Measurements from ENCODE around the gene MEX3C.

The MEX3C gene

DNA sequence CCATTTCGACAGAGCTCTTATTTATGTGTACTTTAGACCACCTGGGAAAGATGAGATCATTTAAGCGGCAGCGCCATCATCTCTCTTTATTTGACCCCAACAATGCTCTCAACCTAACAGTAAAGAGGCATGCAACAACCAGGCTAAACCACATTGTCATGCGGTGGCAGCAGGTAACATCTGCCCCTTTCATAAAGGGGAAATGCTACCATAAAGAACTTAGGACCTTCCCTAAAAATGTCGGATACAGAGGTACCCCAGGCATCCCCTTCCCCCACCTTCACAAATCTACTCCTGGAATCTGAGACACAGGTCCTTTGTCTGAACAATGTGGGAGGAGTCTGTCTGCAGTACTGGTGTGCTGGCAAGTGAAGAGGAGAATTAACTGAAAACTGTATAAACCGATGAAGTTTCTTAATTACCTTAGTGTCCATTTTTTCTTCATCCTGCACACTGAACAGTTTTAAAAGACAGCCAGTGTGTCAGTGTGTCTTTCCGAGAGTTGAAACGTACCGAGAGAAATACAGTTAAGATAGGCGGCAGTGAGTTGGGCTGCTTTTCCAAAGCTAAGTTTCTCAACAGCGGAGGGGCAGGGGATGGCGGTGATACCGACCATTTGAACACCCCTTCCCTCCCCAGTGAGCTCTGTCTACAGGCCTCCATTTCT lies 1.9 kb downstream of the MEX3C start:
- Mint-ChIP-seq H3K4me3 (peak overlapping the region; percentile 64 to 79), H3K9me3 (peaks cover 0 to 3% of the 10 kb centered on the region in 2 donors), H3K27ac (peak overlapping the region; percentile 97), H3K4me1 (peaks cover 49% of the 10 kb centered on the region), H3K27me3 (no peaks in the 10 kb centered on the region)
- ATAC-seq (peak; percentile 3), DNase-seq (peak; percentile 27 to 44)

DNA sequence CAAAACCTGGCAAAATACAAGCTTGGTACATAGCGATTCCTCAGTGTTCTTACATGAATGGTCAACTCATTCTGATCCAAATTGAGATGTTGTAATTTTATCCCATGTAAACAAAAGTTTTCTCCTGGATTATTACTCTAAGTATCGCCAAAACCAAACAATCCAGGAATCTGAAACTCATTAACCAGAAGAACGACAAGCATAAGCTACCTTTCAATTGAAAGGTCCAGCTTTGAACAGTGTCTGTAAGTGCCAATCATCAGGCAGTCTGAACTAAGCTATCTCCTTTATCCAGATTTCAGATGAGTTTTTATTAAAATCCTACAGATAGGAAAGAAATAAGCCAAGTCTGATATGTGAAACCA lies 2.4 kb downstream of the MEX3C start:
- peaks cover 55% of the 10 kb centered on the region for H3K4me1 Mint-ChIP-seq

DNA sequence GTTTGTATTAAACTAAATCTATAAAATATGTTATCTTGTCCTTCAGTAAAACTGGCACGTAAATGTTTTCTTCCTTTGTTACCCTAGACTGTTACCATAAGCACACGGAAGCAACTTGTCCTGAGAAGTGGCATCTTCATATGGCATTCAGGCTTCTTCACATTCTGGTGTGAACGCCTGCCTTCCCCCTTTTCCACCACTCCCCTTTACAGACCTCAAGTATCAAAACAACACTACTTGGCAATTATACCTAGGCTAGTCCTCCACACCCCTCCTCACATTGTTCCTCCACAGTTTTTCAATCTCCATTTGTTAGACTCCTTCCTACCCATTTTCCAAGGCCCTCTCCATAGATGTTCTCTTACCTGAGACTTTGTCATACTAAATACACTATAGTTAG lies 2.9 kb downstream of the MEX3C start:
- Mint-ChIP-seq H3K4me3 (peak overlapping the region; percentile 64 to 79), H3K27ac (peak overlapping the region; percentile 97), H3K27me3 (no peaks in the 10 kb centered on the region), H3K9me3 (peaks cover 0 to 3% of the 10 kb centered on the region in 2 donors), H3K4me1 (peaks cover 58% of the 10 kb centered on the region)
- ATAC-seq (no peak), DNase-seq (no peak)

More for the DNA sequence above, 2.4 kb downstream of the MEX3C start:
- DNase-seq (no peak), ATAC-seq (no peak)
- Mint-ChIP-seq H3K27me3 (no peaks in the 10 kb centered on the region), H3K4me3 (peak overlapping the region; percentile 64 to 79), H3K9me3 (peaks cover 0 to 3% of the 10 kb centered on the region in 2 donors), H3K27ac (peak overlapping the region; percentile 97)

DNA sequence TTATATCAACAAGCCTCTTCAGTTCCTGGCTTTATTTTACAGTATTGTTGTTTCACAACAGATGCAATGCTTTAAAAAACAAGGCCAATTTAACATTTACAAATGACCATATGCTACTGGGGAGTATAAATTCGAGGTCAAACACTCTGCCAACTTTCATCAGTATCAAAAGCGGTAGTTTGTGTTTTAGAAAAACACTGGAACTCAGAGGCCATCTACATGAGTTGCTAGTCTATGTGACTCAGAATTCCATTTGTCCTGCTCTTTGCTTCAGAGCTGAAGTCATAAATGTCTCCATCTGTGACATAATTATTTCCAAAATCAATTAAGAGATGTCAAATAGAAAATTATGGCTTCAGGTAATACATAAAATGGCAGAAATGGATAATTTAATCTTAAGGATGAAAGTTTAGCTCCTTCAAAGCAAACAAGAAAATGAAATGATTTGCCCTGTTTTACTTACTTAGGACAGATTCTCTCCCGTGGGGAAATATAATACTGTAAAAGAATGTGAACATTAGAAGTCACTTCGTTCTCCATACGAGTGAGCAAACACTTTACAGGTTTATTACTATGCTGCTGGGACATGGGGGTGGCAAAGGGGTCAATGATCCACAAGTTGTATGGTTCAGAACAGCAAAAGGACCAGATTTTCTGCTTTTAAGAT lies 3.7 kb downstream of the MEX3C start:
- no peak for ATAC-seq
- DNase-seq, result no peak
- Mint-ChIP-seq H3K9me3 (no peaks in the 10 kb centered on the region), H3K4me3 (peak overlapping the region; percentile 62 to 79), H3K4me1 (peaks cover 56% of the 10 kb centered on the region), H3K27me3 (no peaks in the 10 kb centered on the region), H3K27ac (peak overlapping the region in 1 of 2 donors; percentile 19)

DNA sequence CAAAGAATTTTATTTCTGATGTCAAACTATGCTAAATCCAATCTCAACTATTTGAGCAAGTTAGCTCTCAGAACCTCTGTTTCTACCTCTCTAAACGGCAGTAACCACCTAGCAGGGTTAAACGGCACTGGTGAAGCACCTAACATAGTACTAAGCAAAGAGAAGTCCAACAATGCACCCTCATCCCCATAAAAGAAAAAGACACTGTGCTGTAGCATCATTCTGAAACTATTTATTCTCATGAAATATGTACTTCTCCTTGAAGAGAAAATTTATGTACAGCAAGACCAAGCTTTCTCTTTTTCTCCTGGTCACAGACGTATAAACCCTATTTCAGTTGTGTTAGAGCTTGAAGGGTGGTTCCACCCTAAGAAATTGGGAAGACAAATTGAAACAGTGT lies 4.8 kb downstream of the MEX3C start:
- Mint-ChIP-seq H3K27me3 (no peaks in the 10 kb centered on the region), H3K9me3 (no peaks in the 10 kb centered on the region), H3K4me1 (peaks cover 57% of the 10 kb centered on the region), H3K4me3 (peak overlapping the region; percentile 57 to 77), H3K27ac (peak overlapping the region in 1 of 2 donors; percentile 46)
- ATAC-seq (no peak), DNase-seq (no peak)

DNA sequence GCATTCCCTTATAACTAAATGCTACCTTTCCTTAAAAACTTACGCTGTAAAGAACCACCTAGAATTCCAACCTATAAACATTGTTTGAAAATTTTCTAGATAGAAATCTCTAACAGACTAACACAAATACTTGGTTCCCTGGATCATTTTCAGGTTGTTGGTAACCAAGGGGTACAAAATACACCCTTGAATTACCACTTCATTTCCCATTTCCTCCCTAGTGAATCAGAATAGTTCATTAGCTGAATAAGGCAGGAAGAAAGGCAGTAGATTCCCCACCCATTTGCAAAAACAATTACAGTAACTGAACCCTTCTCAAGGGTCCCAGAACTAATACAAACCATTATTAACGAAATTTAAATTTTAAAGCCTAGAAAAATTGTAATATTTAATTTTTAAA lies 5.5 kb downstream of the MEX3C start:
- Mint-ChIP-seq H3K27ac (no peak overlapping the region), H3K9me3 (no peaks in the 10 kb centered on the region), H3K4me1 (peaks cover 63% of the 10 kb centered on the region), H3K4me3 (peak overlapping the region; percentile 29 to 40), H3K27me3 (no peaks in the 10 kb centered on the region)
- no peak for DNase-seq
- ATAC-seq, result no peak

DNA sequence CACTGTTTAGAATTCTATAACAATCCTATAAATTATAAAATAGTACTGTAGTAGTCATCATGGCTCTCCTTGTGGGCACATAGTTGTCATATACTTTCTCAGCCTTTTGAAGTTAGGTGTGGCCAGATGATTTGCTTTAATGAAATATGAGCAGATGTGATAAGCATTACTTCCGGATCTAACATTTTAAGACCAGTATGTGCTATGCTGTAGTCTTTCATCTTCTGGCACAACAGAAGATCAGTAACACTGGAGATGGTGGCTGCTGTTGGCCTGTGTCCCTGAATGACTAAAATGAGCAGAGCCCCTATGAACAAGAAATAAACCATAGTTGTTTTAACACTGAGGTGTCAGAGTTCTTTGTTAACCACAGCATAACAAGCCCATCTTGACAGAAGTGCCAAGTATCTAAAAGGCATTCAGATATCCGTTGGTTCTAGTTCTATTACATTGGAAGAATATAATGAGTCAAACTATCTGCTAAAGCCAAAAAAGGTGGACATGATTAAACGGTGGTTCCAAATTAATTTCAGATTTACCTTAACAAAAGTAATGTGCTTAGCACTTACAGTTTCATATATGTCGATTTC lies 6.3 kb downstream of the MEX3C start:
- Mint-ChIP-seq H3K4me1 (peaks cover 71% of the 10 kb centered on the region), H3K27ac (no peak overlapping the region), H3K4me3 (peak overlapping the region; percentile 18 to 62), H3K9me3 (no peaks in the 10 kb centered on the region), H3K27me3 (no peaks in the 10 kb centered on the region)
- DNase-seq (peak in 1 of 2 donors; percentile 45), ATAC-seq (peak; percentile 83)

DNA sequence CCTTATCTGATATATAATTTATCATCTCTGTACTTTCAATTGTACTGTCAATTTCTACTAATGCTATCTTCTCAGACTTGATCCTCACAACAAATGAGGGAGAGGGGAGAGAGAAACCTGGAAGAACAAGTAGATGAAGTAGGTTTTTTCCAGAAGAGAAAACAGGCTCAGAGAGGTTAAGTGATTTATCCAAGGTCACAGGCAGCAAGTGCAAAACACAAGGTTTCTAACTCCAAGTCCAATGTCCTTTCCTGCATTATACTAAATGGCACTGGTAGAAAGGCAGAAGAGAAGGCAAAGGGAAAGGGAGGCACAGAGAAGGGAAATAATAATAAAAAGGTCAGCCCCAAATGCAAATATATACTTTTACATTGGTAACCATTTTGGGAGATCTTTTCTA lies 7.5 kb downstream of the MEX3C start:
- no peak overlapping the region for H3K4me3 Mint-ChIP-seq
- no peak overlapping the region for H3K27ac Mint-ChIP-seq
- H3K27me3 Mint-ChIP-seq, result no peaks in the 10 kb centered on the region
- DNase-seq (no peak), ATAC-seq (no peak)
- H3K4me1 Mint-ChIP-seq, result peaks cover 79% of the 10 kb centered on the region
- no peaks in the 10 kb centered on the region for H3K9me3 Mint-ChIP-seq

DNA sequence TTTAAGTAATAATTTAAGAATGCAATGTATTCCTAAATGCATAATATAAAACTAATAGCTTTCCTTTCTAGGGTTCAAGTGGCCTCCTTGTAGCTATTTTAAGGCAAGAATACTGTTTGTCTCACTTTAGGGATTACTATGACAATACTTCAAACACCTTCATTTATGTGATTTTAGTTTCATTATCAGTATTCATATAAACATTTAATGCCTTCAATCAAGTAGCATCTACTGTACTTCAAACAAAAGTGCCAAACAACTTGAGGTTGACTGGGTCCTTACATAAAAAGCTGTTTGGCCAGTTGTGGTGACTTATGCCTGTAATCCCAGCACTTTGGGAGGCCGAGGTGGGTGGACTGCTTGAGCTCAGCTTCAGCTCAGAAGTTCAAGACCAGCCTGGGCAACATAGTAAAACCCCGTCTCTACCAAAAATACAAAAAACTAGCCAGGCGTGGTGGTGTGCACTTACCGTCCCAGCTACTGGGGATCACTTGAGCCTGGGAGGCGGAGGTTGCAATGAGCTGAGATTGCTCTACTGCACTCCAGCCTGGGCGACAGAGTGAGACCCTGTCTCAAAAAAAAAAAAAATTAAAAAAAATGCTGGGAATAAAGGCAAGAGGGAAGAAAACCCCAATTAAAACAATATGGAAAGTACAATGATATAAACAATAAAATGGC lies 9.3 kb downstream of the MEX3C start:
- H3K27ac Mint-ChIP-seq, result peak overlapping the region in 1 of 2 donors; percentile 27
- DNase-seq (no peak), ATAC-seq (peak; percentile 36)
- peak overlapping the region; percentile 12 to 39 for H3K4me3 Mint-ChIP-seq
- no peaks in the 10 kb centered on the region for H3K9me3 Mint-ChIP-seq
- no peaks in the 10 kb centered on the region for H3K27me3 Mint-ChIP-seq
- H3K4me1 Mint-ChIP-seq, result peaks cover 79% of the 10 kb centered on the region

DNA sequence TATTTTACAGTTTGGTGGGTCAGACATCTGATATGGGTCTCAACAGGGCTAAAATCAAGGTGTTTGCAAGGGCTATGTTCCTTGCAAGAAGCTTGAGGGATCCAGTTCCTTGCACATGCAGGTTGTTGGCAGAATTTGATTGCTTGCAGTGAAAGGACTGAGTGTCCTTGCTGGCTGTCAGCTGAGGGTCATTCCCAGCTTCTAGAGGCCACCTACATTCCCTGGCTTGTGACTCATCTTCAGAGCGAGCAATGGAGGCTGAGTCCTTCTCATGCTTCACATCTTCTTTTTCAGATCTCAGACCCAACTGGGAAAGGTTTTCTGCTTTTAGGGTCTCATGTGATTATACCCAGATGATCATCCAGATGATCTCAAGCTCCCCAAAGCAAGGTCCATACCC lies 12.4 kb downstream of the MEX3C start:
- DNase-seq, result no peak
- Mint-ChIP-seq H3K27me3 (no peaks in the 10 kb centered on the region), H3K4me1 (peaks cover 70% of the 10 kb centered on the region), H3K27ac (no peak overlapping the region), H3K9me3 (no peaks in the 10 kb centered on the region), H3K4me3 (no peak overlapping the region)
- no peak for ATAC-seq

DNA sequence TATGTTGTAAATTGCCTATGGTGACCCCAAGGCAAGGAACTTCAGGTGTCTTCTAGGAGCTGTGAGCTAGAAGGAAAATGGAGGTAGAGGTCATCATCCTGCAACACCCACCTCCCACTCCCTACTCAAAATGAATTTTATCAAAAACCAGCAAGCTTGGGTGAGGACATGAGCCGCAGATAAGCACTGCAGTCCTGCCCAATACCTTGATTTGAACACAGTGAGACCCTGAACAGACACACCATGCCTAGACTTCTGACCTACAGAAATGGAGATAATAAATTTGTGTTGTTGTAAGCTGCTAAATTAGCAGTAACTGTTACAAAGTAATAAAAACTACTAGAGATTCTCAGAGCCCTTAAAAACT lies 13.4 kb downstream of the MEX3C start:
- ATAC-seq (no peak), DNase-seq (no peak)
- Mint-ChIP-seq H3K4me3 (no peak overlapping the region), H3K27ac (no peak overlapping the region), H3K4me1 (peaks cover 72% of the 10 kb centered on the region), H3K27me3 (no peaks in the 10 kb centered on the region), H3K9me3 (no peaks in the 10 kb centered on the region)

DNA sequence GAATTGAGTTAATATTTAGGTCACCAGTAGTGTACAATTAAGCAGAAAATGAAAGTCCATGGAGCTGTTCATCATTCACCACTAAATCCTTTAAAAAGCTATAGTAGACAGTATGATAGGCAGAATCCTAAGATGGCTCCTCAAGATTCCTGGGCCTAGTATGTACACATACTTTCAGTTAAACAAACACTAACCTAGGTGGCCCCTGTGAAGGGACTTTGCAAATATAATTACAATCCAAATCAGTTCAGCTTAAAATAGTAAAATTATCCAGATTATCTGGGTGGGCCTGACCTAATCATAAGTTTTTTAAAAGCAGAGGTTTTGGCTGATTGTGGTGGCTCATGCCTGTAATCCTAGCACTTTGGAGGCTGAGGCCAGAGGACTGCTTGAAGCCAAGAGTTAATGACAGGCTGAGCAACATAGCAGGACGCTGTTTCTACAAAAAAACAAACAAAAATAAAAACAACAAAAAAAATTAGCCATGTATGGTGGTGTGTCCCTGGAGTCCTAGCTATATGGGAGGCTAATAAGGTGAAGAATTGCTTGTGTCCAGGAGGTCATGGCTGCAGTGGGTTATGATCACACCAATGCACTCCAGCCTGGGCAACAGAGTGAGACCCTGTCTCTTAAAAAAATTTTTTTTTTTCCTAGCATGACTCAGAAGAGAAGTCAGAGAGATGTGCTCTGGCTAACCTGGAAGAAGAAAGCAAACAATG lies 13.9 kb downstream of the MEX3C start:
- Mint-ChIP-seq H3K27me3 (no peaks in the 10 kb centered on the region), H3K9me3 (no peaks in the 10 kb centered on the region), H3K4me3 (no peak overlapping the region), H3K27ac (peak overlapping the region in 1 of 2 donors; percentile 57), H3K4me1 (peaks cover 67% of the 10 kb centered on the region)
- ATAC-seq (no peak), DNase-seq (no peak)

DNA sequence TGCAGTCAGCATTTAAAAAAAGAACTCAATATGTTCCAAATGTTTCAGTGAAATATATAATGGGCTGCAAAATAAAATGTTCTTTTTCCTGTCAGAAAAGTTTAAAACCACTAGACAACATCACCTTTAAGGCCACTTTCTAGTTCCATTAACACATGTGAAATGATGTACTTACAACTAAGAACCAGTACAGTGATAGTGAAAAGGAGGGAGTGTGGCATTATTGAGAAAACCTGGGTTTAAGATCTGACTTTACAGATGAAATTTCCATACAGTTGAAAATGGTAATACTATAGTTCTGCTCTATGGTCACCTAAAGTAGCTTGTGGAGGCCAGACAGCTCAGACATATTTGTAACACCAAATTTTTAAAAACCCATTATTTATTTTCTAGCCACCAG lies 14.7 kb downstream of the MEX3C start:
- no peaks in the 10 kb centered on the region for H3K9me3 Mint-ChIP-seq
- DNase-seq, result no peak
- no peak overlapping the region for H3K27ac Mint-ChIP-seq
- no peaks in the 10 kb centered on the region for H3K27me3 Mint-ChIP-seq
- no peak overlapping the region for H3K4me3 Mint-ChIP-seq
- peaks cover 61% of the 10 kb centered on the region for H3K4me1 Mint-ChIP-seq
- ATAC-seq, result peak; percentile 61

DNA sequence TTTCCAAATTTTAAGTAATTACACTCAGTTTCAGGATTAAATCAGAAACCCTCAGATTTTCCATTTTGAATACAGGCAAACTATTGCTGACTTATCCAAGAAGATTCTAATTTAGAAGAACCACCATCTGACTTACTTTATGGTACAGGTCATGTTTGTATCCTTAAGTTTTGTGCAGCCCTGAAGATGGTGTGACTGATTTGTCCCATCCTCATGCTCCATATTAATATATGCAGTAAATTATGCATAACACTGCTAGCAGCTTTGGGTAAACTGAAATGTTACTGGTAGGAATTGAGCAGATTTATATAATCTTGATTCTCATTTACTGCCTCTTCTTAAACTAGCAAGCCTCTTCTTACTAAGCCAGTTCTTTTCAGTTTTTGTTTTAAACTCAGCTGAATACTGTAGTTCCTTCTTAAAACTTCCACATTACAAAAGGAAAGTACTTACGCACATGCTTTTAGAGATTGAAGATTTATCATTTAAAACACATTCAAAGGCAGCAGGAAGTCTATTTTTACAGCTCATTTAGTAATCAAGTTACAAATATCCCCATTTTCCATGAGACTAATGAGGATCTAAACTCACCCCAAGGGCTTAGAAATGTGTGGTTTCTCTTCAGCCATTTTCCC lies 25.7 kb downstream of the MEX3C start:
- peaks cover 62% of the 10 kb centered on the region for H3K4me1 Mint-ChIP-seq
- peak overlapping the region; percentile 93 to 98 for H3K27ac Mint-ChIP-seq
- no peaks in the 10 kb centered on the region for H3K9me3 Mint-ChIP-seq
- peak; percentile 85 for ATAC-seq
- no peaks in the 10 kb centered on the region for H3K27me3 Mint-ChIP-seq
- peak overlapping the region; percentile 65 to 82 for H3K4me3 Mint-ChIP-seq
- DNase-seq, result no peak

DNA sequence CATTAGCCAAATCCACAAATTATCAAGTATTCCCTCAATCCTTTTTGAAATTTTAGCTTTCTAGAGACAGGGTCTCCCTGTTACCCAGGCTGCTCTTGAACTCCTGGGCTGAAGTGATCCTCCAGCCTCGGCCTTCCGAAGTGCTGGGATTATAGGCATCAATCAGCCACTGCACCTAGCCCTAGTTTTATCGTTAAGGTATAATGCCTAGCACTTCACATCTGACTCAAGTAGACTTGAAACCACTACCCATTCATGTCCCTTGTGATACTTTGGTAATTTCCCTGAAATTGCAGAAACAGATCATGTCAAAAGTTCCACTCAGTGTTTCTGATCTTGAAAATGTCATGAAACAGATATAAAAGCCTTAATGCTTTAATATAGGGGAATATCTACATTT lies 26.3 kb downstream of the MEX3C start:
- Mint-ChIP-seq H3K4me3 (peak overlapping the region; percentile 65 to 82), H3K9me3 (no peaks in the 10 kb centered on the region), H3K27me3 (no peaks in the 10 kb centered on the region), H3K27ac (peak overlapping the region; percentile 93 to 98), H3K4me1 (peaks cover 62% of the 10 kb centered on the region)
- no peak for DNase-seq
- peak; percentile 87 for ATAC-seq

Measured in stimulated activated naive CD8-positive, alpha-beta T cell treated with anti-CD3 and anti-CD28 coated beads, Interleukin-15, amount 100 ng/mL, for 72 hours (primary cell).